HK-2 (cell line): ENCODE measurements around the gene RHOBTB1.
"Not testable (repeated sequence)": the region's sequence is repeated elsewhere in the genome, so short reads cannot be mapped to it uniquely, and the experiment has no call there.

Experiments
- DNase-seq: peaks from one replicate; pipeline ENCODE4 v3.0.0-alpha.2; 2018; ENCODE audit not compliant: unreplicated experiment

Gene RHOBTB1

DNA sequence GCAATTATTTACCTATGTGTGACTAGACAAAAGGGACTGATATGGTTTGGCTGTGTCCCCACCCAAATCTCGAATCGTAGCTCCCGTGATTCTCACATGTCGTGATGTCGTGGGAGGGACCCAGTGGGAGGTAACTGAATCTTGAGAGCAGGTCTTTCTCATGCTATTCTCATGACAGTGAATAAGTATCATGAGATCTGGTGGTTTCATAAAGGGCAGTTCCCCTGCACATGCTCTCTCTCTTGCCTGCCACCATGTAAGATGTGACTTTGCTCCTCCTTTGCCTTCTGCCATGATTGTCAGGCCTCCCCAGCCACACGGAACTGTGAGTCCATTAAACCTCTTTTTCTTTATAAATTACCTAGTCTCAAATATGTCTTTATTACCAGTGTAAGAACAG lies 37.2 kb downstream of the RHOBTB1 start:
- DNase-seq: not testable (repeated sequence)

DNA sequence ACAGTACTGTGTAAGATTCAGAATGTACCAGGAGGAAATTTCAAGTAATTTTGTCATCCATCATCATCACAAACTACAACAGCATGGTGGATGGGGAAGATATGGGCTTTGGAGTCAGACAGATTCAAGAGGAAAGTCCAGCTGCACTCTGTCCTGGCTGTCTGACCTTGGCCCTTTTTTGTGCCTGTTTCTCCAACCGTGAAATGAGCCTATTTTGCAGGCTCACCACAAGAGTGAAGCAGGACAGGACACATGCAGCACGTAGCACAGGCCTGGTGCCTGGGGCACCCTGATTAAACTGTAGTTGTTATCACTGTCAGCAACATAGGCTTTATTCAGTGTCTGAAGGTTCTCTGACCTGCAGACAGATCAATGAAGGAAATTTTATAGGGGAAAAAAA lies 37.6 kb downstream of the RHOBTB1 start:
- DNase-seq: no peak

- no peak for DNase-seq
These were observed 38.4 kb downstream of the RHOBTB1 start for GRCh38 chr10:60905580-60905979.

- DNase-seq: no peak
These were observed 40.9 kb downstream of the RHOBTB1 start for GRCh38 chr10:60903096-60903495.

DNA sequence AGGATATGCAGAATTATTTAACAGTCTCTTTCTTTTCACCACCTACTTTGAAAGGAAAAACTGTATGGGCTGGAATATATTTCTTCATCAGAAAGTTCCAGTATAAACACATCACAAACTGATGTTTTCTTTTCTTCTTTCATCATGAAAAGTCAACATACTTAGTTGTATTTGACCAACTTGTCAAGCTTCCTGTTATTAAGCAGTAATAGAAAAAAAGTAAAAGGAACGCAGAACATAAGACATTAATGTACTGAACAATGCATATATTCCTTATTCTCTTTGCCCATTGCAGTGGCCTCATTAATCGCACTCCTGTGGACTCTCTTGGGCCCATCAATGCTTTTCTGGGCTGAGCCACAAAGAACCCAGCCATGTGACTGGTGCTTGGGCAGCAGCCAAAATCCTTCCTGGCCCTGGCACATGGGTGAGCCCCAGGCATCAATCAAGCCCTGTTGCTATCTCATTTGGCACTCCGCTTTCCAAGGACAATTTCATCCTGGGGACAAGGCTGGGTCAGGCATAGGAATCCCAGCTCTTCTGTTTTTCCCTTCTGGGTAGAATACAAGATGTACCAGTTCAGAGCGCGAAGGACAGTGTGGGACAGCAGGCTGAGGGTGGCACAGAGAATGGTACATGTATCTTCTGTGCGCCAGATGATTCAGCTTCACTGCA lies 42.3 kb downstream of the RHOBTB1 start:
- DNase-seq: no peak

DNA sequence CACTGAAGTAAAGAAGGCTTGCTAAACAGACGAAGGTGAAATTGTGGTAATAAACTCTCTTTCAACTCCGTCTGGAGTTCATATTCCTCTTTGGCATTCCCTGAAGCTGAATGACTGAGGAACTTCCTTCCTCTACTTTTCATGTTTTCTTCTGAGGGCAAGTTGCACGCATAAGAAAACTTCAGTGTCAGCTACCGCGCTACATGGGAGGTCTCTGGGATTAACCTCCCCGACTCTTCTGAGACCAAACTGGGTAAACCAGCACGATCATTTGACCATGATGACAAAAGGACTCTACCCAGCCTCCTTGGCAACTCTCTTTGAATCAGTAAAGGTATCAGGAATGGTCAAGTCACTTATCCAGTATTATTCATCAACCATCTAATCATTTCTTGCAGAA lies 44.7 kb downstream of the RHOBTB1 start:
- DNase-seq: no peak

DNA sequence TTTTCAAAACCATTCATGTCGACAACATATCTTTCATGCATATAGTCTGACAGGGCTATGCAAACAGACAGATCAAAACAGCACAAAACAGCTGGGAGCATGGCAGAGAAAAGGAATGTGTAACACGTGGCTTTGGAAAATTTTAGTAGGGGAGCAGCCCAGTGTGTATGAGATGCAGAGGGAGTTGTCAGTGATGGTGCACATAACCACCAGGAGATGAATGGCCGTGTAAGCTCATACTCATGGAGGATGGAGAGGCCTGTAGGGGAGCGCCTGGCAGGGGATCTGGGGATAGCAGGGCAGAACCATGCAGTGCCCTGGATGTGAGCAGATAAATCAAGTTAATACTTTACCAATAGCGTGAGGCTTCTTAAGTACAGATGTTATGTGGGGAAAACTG lies 45.7 kb downstream of the RHOBTB1 start:
- DNase-seq: no peak

DNA sequence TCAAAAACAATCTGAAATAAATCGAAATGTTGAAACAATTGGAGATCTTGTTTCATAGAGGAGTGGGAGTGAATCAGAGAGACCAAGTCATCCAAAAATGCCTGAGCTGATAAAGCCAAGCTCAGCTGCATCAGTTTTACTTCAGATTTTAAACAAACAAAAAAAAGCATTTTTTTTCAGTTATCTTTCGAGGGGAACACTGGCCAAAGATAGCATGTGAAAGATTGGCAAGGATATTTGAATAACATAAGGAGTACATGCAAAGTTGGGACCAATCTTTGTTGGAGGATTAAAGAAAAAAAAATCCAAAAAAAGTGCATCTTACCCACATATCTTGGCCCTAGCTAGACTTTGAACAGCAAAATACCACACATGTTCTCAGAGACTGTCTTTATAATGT lies 47.2 kb downstream of the RHOBTB1 start:
- DNase-seq: no peak

DNA sequence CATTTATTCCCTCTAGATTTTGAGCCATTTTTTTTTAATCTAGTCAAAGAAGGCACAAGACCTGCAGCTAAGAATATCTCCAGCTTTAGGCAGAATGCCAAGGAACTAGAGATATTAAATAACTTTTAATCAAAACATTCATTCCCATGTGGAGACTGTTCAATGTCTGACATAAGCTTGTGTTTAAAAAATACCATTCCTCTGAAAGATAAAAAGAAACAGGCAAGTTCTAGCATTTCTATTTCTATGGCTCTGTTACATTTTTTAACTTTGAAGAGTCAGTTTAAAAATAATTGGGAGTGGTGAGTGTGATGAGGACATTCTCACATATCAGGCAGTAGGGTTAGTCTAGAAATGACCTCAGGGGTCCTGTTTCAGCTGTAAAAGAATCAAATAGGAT lies 48.0 kb downstream of the RHOBTB1 start:
- DNase-seq: no peak

- no peak for DNase-seq
These were observed 49.2 kb downstream of the RHOBTB1 start for GRCh38 chr10:60894786-60895185.

DNA sequence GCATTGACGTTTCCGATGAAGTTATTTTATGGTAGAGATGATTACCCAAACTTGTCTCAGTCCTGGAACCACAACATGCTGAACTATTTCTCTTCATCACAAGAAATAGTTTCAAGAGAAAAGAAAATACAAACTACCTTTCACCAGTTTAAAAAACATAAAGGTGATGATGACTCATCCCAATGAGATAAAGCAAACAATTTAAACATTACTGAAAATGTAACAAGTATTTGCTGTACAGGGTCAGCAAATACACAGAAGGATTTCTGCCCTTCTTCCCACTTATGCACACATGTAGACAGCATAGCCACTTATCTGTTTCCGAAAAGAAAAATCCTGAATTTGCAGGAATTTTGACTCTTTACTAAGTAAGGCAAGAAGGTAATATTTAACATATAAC lies 50.8 kb downstream of the RHOBTB1 start:
- DNase-seq: no peak

- DNase-seq: no peak
These were observed 51.4 kb downstream of the RHOBTB1 start for GRCh38 chr10:60892571-60892970.

DNA sequence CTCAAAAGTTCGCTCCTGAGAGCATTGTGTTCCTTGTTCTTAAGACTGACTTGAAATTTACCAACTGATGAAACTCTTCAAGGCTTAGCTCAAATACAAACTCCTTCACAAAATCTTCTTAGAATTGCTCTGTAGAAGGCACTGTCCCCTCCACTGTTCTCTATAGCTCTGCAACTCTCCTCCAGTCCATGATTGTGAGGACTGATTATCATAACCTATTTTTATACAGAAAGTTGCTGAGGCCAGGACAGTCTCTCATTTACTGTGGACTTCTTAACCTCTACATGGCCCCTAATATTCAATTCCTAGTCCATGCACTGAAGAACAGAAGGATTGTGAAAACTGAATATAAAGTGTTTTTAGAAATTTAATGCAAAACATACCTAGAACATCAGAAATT lies 53.2 kb downstream of the RHOBTB1 start:
- no peak for DNase-seq

DNA sequence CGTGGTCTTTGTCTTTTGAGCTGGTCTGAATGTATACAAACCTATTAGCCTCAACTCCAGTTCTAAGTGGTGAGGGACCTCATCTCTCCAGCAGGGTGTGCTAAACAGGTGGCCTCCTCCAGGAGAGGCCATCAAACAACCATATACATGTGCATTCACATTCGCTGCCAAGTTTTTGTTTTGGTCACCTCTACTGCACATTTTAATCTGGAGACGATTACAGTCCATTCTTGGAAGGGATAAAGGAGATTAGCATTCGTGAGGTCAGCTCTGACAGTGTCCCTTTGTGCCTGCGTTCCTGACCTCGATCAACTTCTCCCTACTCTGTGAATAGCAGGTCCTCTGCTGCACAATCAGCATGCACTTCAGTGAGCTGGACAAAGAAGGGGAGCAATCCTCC lies 60.8 kb downstream of the RHOBTB1 start:
- no peak for DNase-seq

DNA sequence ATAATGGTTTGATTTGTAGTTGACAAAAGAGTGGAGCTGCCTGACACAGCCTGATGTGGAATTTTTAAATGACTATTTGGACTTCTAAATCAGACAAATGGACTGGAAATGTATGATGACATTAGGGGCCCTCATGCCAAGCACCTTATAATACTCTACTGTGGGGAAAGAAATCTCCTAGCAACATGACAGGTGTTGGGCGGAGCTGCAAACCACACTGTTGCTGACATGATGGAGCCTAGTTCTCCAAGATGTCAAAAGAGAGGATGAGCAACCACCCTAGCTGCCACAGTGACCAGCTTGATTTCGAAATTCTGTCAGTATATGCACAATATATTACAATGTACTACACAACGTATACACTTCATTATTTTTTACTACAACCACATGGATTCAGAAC lies 65.8 kb downstream of the RHOBTB1 start:
- no peak for DNase-seq

GRCh38 chr10:60877777-60878120 lies 66.2 kb downstream of the RHOBTB1 start:
- no peak for DNase-seq

GRCh38 chr10:60877061-60877776 lies 66.8 kb downstream of the RHOBTB1 start:
- DNase-seq: no peak

DNA sequence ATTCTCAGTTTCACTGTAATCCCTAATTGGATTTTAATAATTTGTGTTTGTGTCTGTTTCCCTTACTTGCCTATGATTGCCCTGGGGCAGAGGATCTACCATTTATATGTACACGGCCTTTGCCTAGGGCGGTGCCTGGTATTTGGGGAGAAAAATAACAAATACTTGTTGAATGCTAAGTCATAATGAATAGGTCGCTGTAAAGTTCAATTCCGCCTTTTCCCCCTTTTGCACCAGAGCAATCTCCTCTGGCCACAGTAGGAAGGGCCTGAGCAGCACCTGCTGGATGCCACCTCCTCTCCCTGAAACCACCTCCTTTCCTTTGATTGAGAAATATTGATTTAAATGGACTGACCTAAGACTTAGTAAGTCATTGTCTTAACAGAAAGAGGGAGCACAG lies 70.2 kb downstream of the RHOBTB1 start:
- DNase-seq: no peak

DNA sequence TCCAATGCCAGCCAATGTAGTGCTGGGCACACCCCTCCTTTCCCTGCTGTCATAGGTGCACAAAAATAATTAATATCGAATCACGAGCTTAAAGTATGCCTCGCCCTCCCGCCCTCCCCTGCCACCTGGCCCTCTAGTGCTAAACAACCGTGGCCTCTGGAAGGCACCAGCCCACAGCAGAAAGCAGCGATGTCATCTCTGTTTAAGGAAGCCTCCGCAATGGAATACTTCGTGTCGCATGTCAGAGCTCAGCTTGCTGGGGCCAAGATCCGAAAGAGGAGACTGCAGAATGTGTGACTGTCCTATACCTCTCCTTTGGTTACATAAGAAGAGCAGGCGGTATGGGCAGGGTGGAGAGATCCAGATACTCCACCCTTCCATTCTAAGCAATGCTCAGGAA lies 71.5 kb downstream of the RHOBTB1 start:
- DNase-seq: no peak

DNA sequence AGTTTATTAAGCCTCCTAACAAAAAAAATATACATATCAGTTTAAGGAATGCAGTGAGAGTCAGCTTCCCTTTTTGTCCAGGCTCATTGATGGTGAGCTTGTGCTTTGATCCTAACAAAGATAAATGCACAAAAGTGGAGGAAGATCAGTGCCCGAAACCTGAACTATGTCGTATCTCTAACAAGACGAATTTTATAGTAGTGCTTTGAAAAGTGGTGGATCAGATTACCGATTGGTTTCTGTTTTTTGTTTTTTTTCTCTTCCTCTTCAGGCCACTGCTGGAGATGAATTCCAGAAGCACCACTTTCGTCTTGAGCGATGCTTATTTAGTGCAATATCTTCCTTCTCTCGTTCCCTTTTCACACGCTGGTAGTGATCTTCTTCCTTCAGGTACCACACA lies 72.8 kb downstream of the RHOBTB1 start:
- no peak for DNase-seq

DNA sequence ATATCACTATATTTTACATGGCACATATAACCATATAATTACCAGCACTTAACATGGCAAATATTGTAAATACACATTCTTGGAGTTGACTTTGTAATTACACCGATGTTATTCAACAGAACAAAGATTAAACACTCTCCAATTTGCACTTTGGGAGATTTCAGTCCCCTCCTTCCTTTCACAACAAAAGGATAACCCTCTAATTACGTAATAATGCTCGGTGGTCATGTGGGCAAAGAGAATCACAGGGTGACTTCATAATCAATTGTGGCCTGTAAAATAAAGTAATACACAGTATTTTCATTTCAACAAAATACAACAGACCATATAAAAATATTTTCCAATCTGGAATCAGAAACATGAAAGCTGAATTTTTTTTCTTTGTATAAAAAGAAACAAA lies 73.2 kb downstream of the RHOBTB1 start:
- no peak for DNase-seq

- DNase-seq: no peak
These were observed 73.6 kb downstream of the RHOBTB1 start for GRCh38 chr10:60870416-60870728.

GRCh38 chr10:60869652-60870415 lies 74.2 kb downstream of the RHOBTB1 start:
- DNase-seq: no peak
